Glutamatergic neuron (in vitro differentiated cells): ENCODE data around the gene KLK15. TPM values are rescaled to one million over a fixed set of nuclear protein-coding genes. Genes with fewer than 3 reads are reported as not detected.

Experiments used
- DNase-seq: peaks from one replicate; pipeline ENCODE4 v3.0.0; 2022
- H3K27ac Mint-ChIP-seq: one replicate; pipeline ENCODE4 v1.8.0; 2020; ENCODE audit warnings: mild to moderate bottlenecking, mixed read lengths, inconsistent platforms; ENCODE audit not compliant: unreplicated experiment
- H3K27me3 Mint-ChIP-seq: one replicate; pipeline ENCODE4 v1.8.0; 2020; ENCODE audit warnings: mild to moderate bottlenecking, moderate library complexity, mixed read lengths, inconsistent platforms; ENCODE audit not compliant: unreplicated experiment
- H3K36me3 Mint-ChIP-seq: one replicate; pipeline ENCODE4 v1.8.0; 2020; ENCODE audit warnings: mild to moderate bottlenecking, mixed read lengths, inconsistent platforms; ENCODE audit not compliant: unreplicated experiment
- H3K4me1 Mint-ChIP-seq: one replicate; pipeline ENCODE4 v1.8.0; 2020; ENCODE audit warnings: mild to moderate bottlenecking, low read depth, mixed read lengths, inconsistent platforms; ENCODE audit not compliant: unreplicated experiment
- H3K4me3 Mint-ChIP-seq: one replicate; pipeline ENCODE4 v1.8.0; 2020; ENCODE audit warnings: mild to moderate bottlenecking, mixed read lengths, inconsistent platforms; ENCODE audit not compliant: unreplicated experiment
- H3K9me3 Mint-ChIP-seq: one replicate; pipeline ENCODE4 v1.8.0; 2020; ENCODE audit warnings: mild to moderate bottlenecking, moderate library complexity, mixed read lengths, inconsistent platforms; ENCODE audit not compliant: unreplicated experiment
- CTCF ChIP-seq: fragments of 200-600 bp; sonication (generic); IDR thresholded peaks from one replicate; pipeline ENCODE4 v1.5.0; 2021; ENCODE audit not compliant: partially characterized antibody, unreplicated experiment
- total RNA-seq: library from RNA; stranded (reverse); fragmentation: NEBNext Ultra II Directional; extraction: Animal tissue kit (Norgen Biotek cat#: 25700); gene quantifications from one replicate; pipeline ENCODE4 v1.2.1, GENCODE V29; 2021; ENCODE audit not compliant: unreplicated experiment

KLK15 gene
- total RNA-seq, 1 donor from 2014 or later, result not detected

- no peak for DNase-seq
- H3K27ac Mint-ChIP-seq, result no peak overlapping the region
- H3K9me3 Mint-ChIP-seq, result peaks cover 10% of the 10 kb centered on the region
- peaks cover 2% of the 10 kb centered on the region for H3K4me1 Mint-ChIP-seq
- no peak for TF ChIP-seq CTCF
- H3K36me3 Mint-ChIP-seq, result no peaks in the 10 kb centered on the region
- H3K27me3 Mint-ChIP-seq, result peaks cover 10% of the 10 kb centered on the region
- H3K4me3 Mint-ChIP-seq, result no peak overlapping the region
Observed at GRCh38 chr19:50832666-50833065, 708 bp downstream of the KLK15 start.

GRCh38 chr19:50831026-50831396 is 2.4 kb downstream of the KLK15 start:
- peaks cover 8% of the 10 kb centered on the region for H3K27me3 Mint-ChIP-seq
- DNase-seq, result no peak
- peaks cover 4% of the 10 kb centered on the region for H3K36me3 Mint-ChIP-seq
- H3K4me1 Mint-ChIP-seq, result peaks cover 2% of the 10 kb centered on the region
- no peak for TF ChIP-seq CTCF
- no peak overlapping the region for H3K27ac Mint-ChIP-seq
- H3K4me3 Mint-ChIP-seq, result no peak overlapping the region
- peaks cover 5% of the 10 kb centered on the region for H3K9me3 Mint-ChIP-seq

- Mint-ChIP-seq H3K9me3 (peaks cover 5% of the 10 kb centered on the region), H3K36me3 (peaks cover 4% of the 10 kb centered on the region), H3K27ac (no peak overlapping the region), H3K4me3 (no peak overlapping the region), H3K4me1 (peaks cover 2% of the 10 kb centered on the region), H3K27me3 (peaks cover 8% of the 10 kb centered on the region)
- TF ChIP-seq CTCF, result no peak
- DNase-seq, result no peak
Observed at GRCh38 chr19:50830266-50831025, 2.9 kb downstream of the KLK15 start.

GRCh38 chr19:50829801-50830200 is 3.6 kb downstream of the KLK15 start:
- Mint-ChIP-seq H3K36me3 (peaks cover 4% of the 10 kb centered on the region), H3K4me1 (peaks cover 2% of the 10 kb centered on the region), H3K27ac (no peak overlapping the region), H3K4me3 (no peak overlapping the region), H3K9me3 (peaks cover 3% of the 10 kb centered on the region), H3K27me3 (peaks cover 8% of the 10 kb centered on the region)
- DNase-seq, result no peak
- no peak for TF ChIP-seq CTCF

- TF ChIP-seq CTCF, result no peak
- peaks cover 7% of the 10 kb centered on the region for H3K27me3 Mint-ChIP-seq
- H3K4me3 Mint-ChIP-seq, result no peak overlapping the region
- H3K36me3 Mint-ChIP-seq, result peaks cover 9% of the 10 kb centered on the region
- H3K4me1 Mint-ChIP-seq, result peaks cover 2% of the 10 kb centered on the region
- H3K27ac Mint-ChIP-seq, result no peak overlapping the region
- DNase-seq, result no peak
- H3K9me3 Mint-ChIP-seq, result peaks cover 4% of the 10 kb centered on the region
Observed at GRCh38 chr19:50827476-50827875, 5.9 kb downstream of the KLK15 start.
